Suprapubic skin (tissue), 4 donors: ENCODE measurements around the gene CLCN2. TPM values are rescaled to one million over a fixed set of nuclear protein-coding genes. Genes with fewer than 3 reads are reported as not detected.

Experiments used
- DNase-seq, 2 donors: peaks; one replicate each; pipeline ENCODE4 v3.0.0-alpha.2; 2019; ENCODE audit warnings: low spot score in 2 of 2
- H3K27ac ChIP-seq: fragments of 200-600 bp; sonication (generic); one replicate; pipeline ENCODE4 v1.5.1; 2019
- H3K27me3 ChIP-seq: fragments of 200-600 bp; sonication (generic); one replicate; pipeline ENCODE4 v1.5.1; 2019
- H3K36me3 ChIP-seq: fragments of 200-600 bp; sonication (generic); one replicate; pipeline ENCODE4 v1.5.1; 2019
- H3K4me1 ChIP-seq: fragments of 200-600 bp; sonication (generic); one replicate; pipeline ENCODE4 v1.5.1; 2019
- H3K4me3 ChIP-seq: fragments of 200-600 bp; sonication (generic); one replicate; pipeline ENCODE4 v1.5.1; 2019; ENCODE audit warnings: mild to moderate bottlenecking
- H3K9me3 ChIP-seq: fragments of 200-600 bp; sonication (generic); one replicate; pipeline ENCODE4 v1.5.1; 2019
- EP300 ChIP-seq: sonication (generic); formaldehyde crosslinking; IDR thresholded peaks from one replicate; pipeline ENCODE4 v1.6.1; 2017; ENCODE audit warnings: antibody characterized with exemption
- POLR2A ChIP-seq, 2 donors: fragments of 450-650 bp; IDR thresholded peaks; one replicate each; pipeline ENCODE4 v1.6.1; 2017; ENCODE audit warnings: antibody characterized with exemption in 2 of 2, mild to moderate bottlenecking in 2 of 2, moderate library complexity in 2 of 2
- POLR2AphosphoS5 ChIP-seq, 3 donors: sonication (generic); formaldehyde crosslinking; IDR thresholded peaks; one replicate each; pipeline ENCODE4 v1.6.1; 2017; ENCODE audit warnings: antibody characterized with exemption in 3 of 3
- WGBS: methylation state at CpG from one replicate; pipeline ENCODE4 v1.1.5; 2018; 5-methylcytosine and 5-hydroxymethylcytosine counted together
- total RNA-seq, 4 donors: library from RNA; depleted of rRNA; stranded (reverse); fragments of >200 nt; gene quantifications; one replicate each; pipeline ENCODE4 v1.1.0, GENCODE V29; 2016
- TF ChIP-seq, protein P1 (sequence below), 2 donors: fragments of 200-600 bp in 1 of 2; fragments of 450-650 bp in 1 of 2; sonication (generic) in 1 of 2; IDR thresholded peaks; one replicate each; pipeline ENCODE4 v1.5.1; 2016 to 2019; ENCODE audit warnings: antibody characterized with exemption in 2 of 2, mild to moderate bottlenecking in 1 of 2, moderate library complexity in 1 of 2

CLCN2 gene
- total RNA-seq, 4 donors from 2014 or later: 2.1 to 7.9 (median 3.5) TPM

GRCh38 chr3:184377882-184378445 lies 16.6 kb upstream of the CLCN2 start, which contains the start of gene THPO:
Gene THPO, minus strand, starts transcription at chr3:184378207. Its CDS starts 1,948 bp downstream, at chr3:184376259.
- Histone ChIP-seq H3K4me3 (no peak within 1 kb of the TSS), H3K27ac (peak within 1 kb of the TSS; percentile 77), H3K27me3 (peaks cover 33% of the 10 kb centered on the region), H3K36me3 (no peaks in the 10 kb centered on the region), H3K9me3 (no peaks in the 10 kb centered on the region), H3K4me1 (peaks cover 31% of the 10 kb centered on the region)
- TF ChIP-seq POLR2AphosphoS5 (IDR thresholded peaks at IDR 0.05) (no peak), POLR2A (IDR thresholded peaks at IDR 0.05) (no peak), EP300 (no peak)
- TF ChIP-seq, protein P1, sequence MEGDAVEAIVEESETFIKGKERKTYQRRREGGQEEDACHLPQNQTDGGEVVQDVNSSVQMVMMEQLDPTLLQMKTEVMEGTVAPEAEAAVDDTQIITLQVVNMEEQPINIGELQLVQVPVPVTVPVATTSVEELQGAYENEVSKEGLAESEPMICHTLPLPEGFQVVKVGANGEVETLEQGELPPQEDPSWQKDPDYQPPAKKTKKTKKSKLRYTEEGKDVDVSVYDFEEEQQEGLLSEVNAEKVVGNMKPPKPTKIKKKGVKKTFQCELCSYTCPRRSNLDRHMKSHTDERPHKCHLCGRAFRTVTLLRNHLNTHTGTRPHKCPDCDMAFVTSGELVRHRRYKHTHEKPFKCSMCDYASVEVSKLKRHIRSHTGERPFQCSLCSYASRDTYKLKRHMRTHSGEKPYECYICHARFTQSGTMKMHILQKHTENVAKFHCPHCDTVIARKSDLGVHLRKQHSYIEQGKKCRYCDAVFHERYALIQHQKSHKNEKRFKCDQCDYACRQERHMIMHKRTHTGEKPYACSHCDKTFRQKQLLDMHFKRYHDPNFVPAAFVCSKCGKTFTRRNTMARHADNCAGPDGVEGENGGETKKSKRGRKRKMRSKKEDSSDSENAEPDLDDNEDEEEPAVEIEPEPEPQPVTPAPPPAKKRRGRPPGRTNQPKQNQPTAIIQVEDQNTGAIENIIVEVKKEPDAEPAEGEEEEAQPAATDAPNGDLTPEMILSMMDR (IDR thresholded peaks at IDR 0.05): no peak
- DNase-seq: peak in 1 of 2 donors; percentile 73
- WGBS: 77% methylated on average over 5 of the region's 7 CpGs

GRCh38 chr3:184377374-184377773 lies 16.0 kb upstream of the CLCN2 start:
- DNase-seq: no peak
- Histone ChIP-seq H3K4me3 (no peak overlapping the region), H3K27me3 (peaks cover 33% of the 10 kb centered on the region), H3K36me3 (no peaks in the 10 kb centered on the region), H3K27ac (no peak overlapping the region), H3K4me1 (peaks cover 36% of the 10 kb centered on the region), H3K9me3 (no peaks in the 10 kb centered on the region)
- TF ChIP-seq EP300 (no peak), POLR2A (IDR thresholded peaks at IDR 0.05) (no peak), POLR2AphosphoS5 (IDR thresholded peaks at IDR 0.05) (no peak)
- TF ChIP-seq, protein P1 (IDR thresholded peaks at IDR 0.05): no peak
- whole genome bisulfite sequencing: 83% methylated on average over 5 of the region's 5 CpGs

DNA sequence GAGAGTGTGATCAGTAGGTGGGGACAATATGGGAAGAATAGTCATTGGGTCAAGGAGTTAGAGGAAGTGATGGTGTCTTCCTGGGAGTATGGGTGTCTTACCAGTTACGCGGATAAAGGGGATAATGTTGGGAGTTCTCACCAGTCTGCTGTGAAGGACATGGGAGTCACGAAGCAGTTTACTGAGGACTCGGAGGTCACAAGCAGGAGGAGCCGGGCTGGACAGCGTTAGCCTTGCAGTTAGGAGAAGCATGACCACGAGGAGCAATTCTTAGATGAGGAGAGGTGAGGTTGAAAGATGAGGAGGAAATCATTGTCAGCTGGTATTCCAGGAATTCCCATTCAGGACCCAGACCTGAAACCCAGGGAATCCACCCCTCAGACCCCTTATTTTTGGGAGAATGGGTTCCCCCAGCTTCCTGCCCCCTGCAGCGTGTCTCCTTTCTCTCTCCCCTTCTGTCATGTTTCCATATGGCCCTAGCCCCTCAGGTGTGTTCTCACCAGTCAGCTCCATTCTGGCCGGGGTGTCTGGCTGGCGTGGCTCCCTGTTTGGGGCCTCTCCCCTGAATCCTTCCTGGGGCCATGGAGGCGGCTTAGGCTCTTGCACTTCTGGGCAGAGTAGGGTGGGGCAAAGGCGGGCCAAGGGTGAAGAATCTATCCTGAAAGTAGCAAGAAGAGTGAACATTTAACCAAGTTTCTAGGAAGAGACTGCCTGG lies 14.5 kb upstream of the CLCN2 start:
- Histone ChIP-seq H3K4me1 (peaks cover 40% of the 10 kb centered on the region), H3K27ac (no peak overlapping the region), H3K9me3 (no peaks in the 10 kb centered on the region), H3K36me3 (no peaks in the 10 kb centered on the region), H3K27me3 (peaks cover 22% of the 10 kb centered on the region), H3K4me3 (no peak overlapping the region)
- no peak for DNase-seq
- 90% methylated on average over 12 of the region's 12 CpGs for WGBS
- TF ChIP-seq, protein P1 (IDR thresholded peaks at IDR 0.05): no peak

DNA sequence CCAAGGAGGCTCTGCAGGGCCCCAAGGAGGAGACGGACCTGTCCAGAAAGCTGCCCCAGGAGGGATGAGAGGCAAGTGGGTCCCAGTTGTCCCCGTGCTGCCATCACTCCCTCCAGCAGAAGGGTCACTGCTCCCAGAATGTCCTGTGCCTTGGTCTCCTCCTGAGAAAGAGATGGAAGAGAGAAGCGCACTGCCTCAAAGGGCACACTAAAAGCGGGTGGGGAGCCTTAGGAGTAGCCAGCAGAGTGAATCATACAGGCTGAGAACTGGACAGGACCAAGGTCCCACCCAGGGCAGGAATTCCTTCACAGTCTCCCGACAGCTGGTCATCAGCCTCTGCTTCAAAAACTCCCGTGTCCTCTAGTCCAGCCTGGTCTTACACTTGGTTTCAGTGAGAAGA lies 12.0 kb upstream of the CLCN2 start:
- Histone ChIP-seq H3K4me1 (peaks cover 32% of the 10 kb centered on the region), H3K4me3 (no peak overlapping the region), H3K27me3 (no peaks in the 10 kb centered on the region), H3K36me3 (peaks cover 5% of the 10 kb centered on the region), H3K27ac (no peak overlapping the region), H3K9me3 (no peaks in the 10 kb centered on the region)
- TF ChIP-seq EP300 (no peak), POLR2AphosphoS5 (IDR thresholded peaks at IDR 0.05) (no peak), POLR2A (IDR thresholded peaks at IDR 0.05) (no peak)
- TF ChIP-seq, protein P1 (IDR thresholded peaks at IDR 0.05): no peak
- 79% methylated on average over 5 of the region's 6 CpGs for WGBS
- DNase-seq: peak; percentile 65 to 68

GRCh38 chr3:184372911-184373310 lies 11.5 kb upstream of the CLCN2 start:
- Histone ChIP-seq H3K9me3 (no peaks in the 10 kb centered on the region), H3K27me3 (no peaks in the 10 kb centered on the region), H3K27ac (no peak overlapping the region), H3K4me1 (peaks cover 32% of the 10 kb centered on the region), H3K36me3 (peaks cover 9% of the 10 kb centered on the region), H3K4me3 (no peak overlapping the region)
- 60% methylated on average over 2 of the region's 5 CpGs for WGBS
- TF ChIP-seq POLR2A (IDR thresholded peaks at IDR 0.05): no peak
- TF ChIP-seq, protein P1 (IDR thresholded peaks at IDR 0.05): no peak
- TF ChIP-seq EP300: no peak
- TF ChIP-seq POLR2AphosphoS5 (IDR thresholded peaks at IDR 0.05): no peak
- DNase-seq: no peak
